B cell (primary cell): ENCODE data around the gene POU2F2. TPM values are rescaled to one million over a fixed set of nuclear protein-coding genes. Genes with fewer than 3 reads are reported as not detected.

Source experiments
- ATAC-seq: fragments of 200-7000 bp; cut with Tn5 transposase; one replicate; pipeline ENCODE4 v1.10.0; 2021; ENCODE audit warnings: low read depth, mild to moderate bottlenecking, moderate number of reproducible peaks, moderate library complexity
- CTCF ChIA-PET: fragments of 350-600 bp; sonication (Branson Sonifier 250); formaldehyde crosslinking; loops from one replicate; lab custom pipeline; 2021; ENCODE audit warnings: antibody characterized with exemption, inconsistent platforms; lab: Charles Lee
- POLR2A ChIA-PET: fragments of 350-600 bp; sonication (Branson Sonifier 250); formaldehyde crosslinking; loops from one replicate; lab custom pipeline; 2021; ENCODE audit warnings: antibody characterized with exemption; lab: Charles Lee
- DNase-seq: peaks from one replicate; pipeline ENCODE4 v3.0.0; 2013
- H2AFZ ChIP-seq: 2 replicates; pipeline ENCODE4 v1.6.1; 2012; ENCODE audit warnings: mild to moderate bottlenecking, low read depth, low read length; ENCODE audit not compliant: insufficient read depth, poor library complexity, severe bottlenecking
- H3K27ac ChIP-seq, 2 donors: 1 replicate in 1 of 2; 2 replicates in 1 of 2; pipeline ENCODE4 v1.5.1; 2012 to 2013; ENCODE audit warnings: low read length in 2 of 2, mild to moderate bottlenecking in 2 of 2, moderate library complexity in 1 of 2
- H3K27me3 ChIP-seq, 4 experiments: fragments of 200-600 bp in 1 of 4; sonication (generic) in 1 of 4; replicated peaks in 1 of 4; 1 replicate in 2 of 4; 2 replicates in 2 of 4; pipeline versions ENCODE4 v1.6.1 to v1.7.0; 2013 to 2016; ENCODE audit warnings: low read length in 3 of 4, mild to moderate bottlenecking in 2 of 4, mixed read lengths in 1 of 4, moderate library complexity in 1 of 4; ENCODE audit not compliant: insufficient read depth in 4 of 4, control insufficient read depth in 3 of 4; ENCODE audit errors: control extremely low read depth in 1 of 4
- H3K36me3 ChIP-seq, 2 experiments: replicated peaks in 1 of 2; 1 replicate in 1 of 2; 2 replicates in 1 of 2; pipeline versions ENCODE4 v1.6.1 to v1.7.1; 2013; ENCODE audit warnings: low read length in 1 of 2; ENCODE audit not compliant: insufficient read depth in 2 of 2, control insufficient read depth in 1 of 2; ENCODE audit errors: control extremely low read depth in 1 of 2, extremely low read depth in 1 of 2
- H3K4me1 ChIP-seq, 2 donors: fragments of 200-600 bp in 1 of 2; sonication (generic) in 1 of 2; 1 replicate in 1 of 2; 2 replicates in 1 of 2; pipeline versions ENCODE4 v1.5.1 to v1.6.1; 2013 to 2017; ENCODE audit warnings: low read length in 2 of 2; ENCODE audit not compliant: control insufficient read depth in 2 of 2, insufficient read depth in 2 of 2
- H3K4me2 ChIP-seq: replicated peaks from 2 replicates; pipeline ENCODE3; 2012; ENCODE audit warnings: mild to moderate bottlenecking, low read depth, low read length; ENCODE audit not compliant: poor library complexity, severe bottlenecking
- H3K4me3 ChIP-seq, 5 experiments: fragments of 200-600 bp in 1 of 5; sonication (generic) in 1 of 5; 1 replicate in 3 of 5; 2 replicates in 2 of 5; pipeline versions ENCODE4 v1.5.1 to v1.7.0; 2011 to 2016; ENCODE audit warnings: low read length in 4 of 5, mild to moderate bottlenecking in 4 of 5, low read depth in 2 of 5, control low read depth in 1 of 5, moderate library complexity in 1 of 5; ENCODE audit not compliant: insufficient read depth in 1 of 5; ENCODE audit errors: control extremely low read depth in 1 of 5, extremely low read depth in 1 of 5
- H3K79me2 ChIP-seq: fragments of 200-600 bp; sonication (generic); one replicate; pipeline ENCODE4 v1.6.0; 2016; ENCODE audit warnings: low read length; ENCODE audit not compliant: control insufficient read depth, insufficient read depth
- H3K9ac ChIP-seq: fragments of 200-600 bp; sonication (generic); 2 replicates; pipeline ENCODE4 v1.6.1; 2017; ENCODE audit warnings: mild to moderate bottlenecking, low read length, moderate library complexity
- H3K9me3 ChIP-seq, 3 donors: one replicate each; pipeline versions ENCODE4 v1.6.1 to v1.7.1; 2013; ENCODE audit warnings: low read length in 2 of 3; ENCODE audit not compliant: control insufficient read depth in 2 of 3, insufficient read depth in 1 of 3; ENCODE audit errors: control extremely low read depth in 1 of 3
- H4K20me1 ChIP-seq: 2 replicates; pipeline ENCODE4 v1.6.0; 2012; ENCODE audit warnings: mild to moderate bottlenecking, low read length; ENCODE audit not compliant: insufficient read depth, control insufficient read depth, poor library complexity, severe bottlenecking
- H3K27ac Mint-ChIP-seq: one replicate; pipeline ENCODE4 v1.8.0; 2021; ENCODE audit warnings: mixed read lengths
- H3K27me3 Mint-ChIP-seq: one replicate; pipeline ENCODE4 v1.8.0; 2021; ENCODE audit warnings: mixed read lengths
- H3K4me1 Mint-ChIP-seq: one replicate; pipeline ENCODE4 v1.8.0; 2021; ENCODE audit warnings: mixed read lengths
- H3K4me3 Mint-ChIP-seq: one replicate; pipeline ENCODE4 v1.8.0; 2021; ENCODE audit warnings: mixed read lengths
- H3K9me3 Mint-ChIP-seq: one replicate; pipeline ENCODE4 v1.8.0; 2022; ENCODE audit warnings: mixed read lengths; ENCODE audit not compliant: insufficient read depth
- EZH2 ChIP-seq: IDR thresholded peaks from 2 replicates; pipeline ENCODE4 v1.6.1; 2012; ENCODE audit warnings: borderline replicate concordance, low read depth, mild to moderate bottlenecking, moderate library complexity, low read length; ENCODE audit not compliant: insufficient read depth, poor library complexity, severe bottlenecking
- WGBS: methylation state at CpG from one replicate; pipeline ENCODE4 v1.1.5; 2013; ENCODE audit warnings: missing lambda C conversion rate; ENCODE audit not compliant: insufficient coverage; 5-methylcytosine and 5-hydroxymethylcytosine counted together
- intact Hi-C: fragments of 100-400 bp; cut with micrococcal nuclease; formaldehyde crosslinking; loops from one replicate; pipeline ENCODE4 v1.10.0; 2022
- polyA plus RNA-seq: library from polyadenylated mRNA; depleted of rRNA; stranded (reverse); fragments of >200 nt; gene quantifications from 2 replicates; pipeline ENCODE4 v1.2.3, GENCODE V29; 2012
- total RNA-seq, 2 donors: library from RNA; stranded (reverse); fragments of 120-200 nt in 1 of 2; gene quantifications; 1 replicate in 1 of 2; 2 replicates in 1 of 2; pipeline versions ENCODE4 v1.2.3 to v1.2.4, GENCODE V29; 2013 to 2022
- TF ChIP-seq, protein P1 (sequence below): fragments of 200-600 bp; IDR thresholded peaks from one replicate; pipeline ENCODE4 v1.8.0; 2022; ENCODE audit warnings: antibody characterized with exemption, mild to moderate bottlenecking

The POU2F2 gene
- total and polyA plus RNA-seq, 2 donors (not counting 1 experiment from before 2014, with no cell fraction given): 152 to 170 TPM

DNA sequence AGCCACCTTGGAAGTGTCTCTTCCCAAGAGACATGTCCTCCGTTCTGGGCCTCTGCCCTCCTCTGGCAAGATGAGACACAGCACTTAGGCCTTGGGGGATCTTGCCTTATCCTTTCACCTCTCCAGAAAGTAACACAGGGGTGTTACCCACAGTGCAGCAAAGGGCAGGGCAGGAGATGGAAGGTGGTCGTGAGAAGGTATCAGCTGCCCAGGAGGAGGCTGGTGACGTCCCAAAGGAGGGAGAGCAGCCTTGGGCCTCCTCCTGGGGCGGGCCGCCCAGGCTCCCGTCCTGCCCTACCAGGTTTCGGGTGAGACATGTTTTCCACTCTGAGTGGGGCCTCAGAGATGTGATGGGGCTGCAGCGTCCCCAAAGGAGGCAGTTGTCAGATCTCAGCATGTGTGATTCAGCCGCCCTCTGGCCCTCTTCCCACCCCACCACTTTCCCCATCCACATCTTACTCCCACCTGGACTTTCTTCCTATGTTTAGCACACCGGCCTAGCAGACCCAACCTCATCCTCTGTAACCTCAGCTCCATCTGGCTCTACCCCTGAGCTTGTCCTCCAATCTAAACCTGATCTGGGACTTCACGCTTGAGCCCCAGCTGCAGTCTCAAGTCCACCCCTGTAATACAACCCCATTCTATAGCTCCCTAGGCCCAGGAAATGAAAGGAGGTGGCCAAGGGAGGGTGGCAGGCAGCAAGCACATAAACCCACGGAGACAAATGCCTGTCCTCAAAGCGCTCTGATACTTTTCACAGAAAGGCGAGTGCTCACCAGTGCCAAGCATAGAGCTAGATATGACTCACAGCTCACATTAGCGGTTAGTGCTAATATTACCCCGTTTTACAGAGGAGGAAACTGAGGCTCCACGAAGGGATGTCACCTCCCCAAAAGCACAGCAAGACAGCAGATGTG, 9.3 kb downstream of the POU2F2 start:
- H3K4me2 ChIP-seq: peak overlapping the region; percentile 90
- no peaks in the 10 kb centered on the region for H3K9me3 ChIP-seq
- no peak overlapping the region for H2AFZ ChIP-seq
- 42% methylated on average over 10 of the region's 17 CpGs for WGBS
- peaks cover 62% of the 10 kb centered on the region for H3K79me2 ChIP-seq
- POLR2A ChIA-PET: interaction anchor here (0.9 to 3.7 kb wide), 4 partner anchors 8 to 14 kb away, joined by 3 to 36 read pairs (median 4); partner anchors contain the start of gene POU2F2
- no peaks in the 10 kb centered on the region for H3K9me3 Mint-ChIP-seq
- no peak for TF ChIP-seq EZH2
- TF ChIP-seq, protein P1, sequence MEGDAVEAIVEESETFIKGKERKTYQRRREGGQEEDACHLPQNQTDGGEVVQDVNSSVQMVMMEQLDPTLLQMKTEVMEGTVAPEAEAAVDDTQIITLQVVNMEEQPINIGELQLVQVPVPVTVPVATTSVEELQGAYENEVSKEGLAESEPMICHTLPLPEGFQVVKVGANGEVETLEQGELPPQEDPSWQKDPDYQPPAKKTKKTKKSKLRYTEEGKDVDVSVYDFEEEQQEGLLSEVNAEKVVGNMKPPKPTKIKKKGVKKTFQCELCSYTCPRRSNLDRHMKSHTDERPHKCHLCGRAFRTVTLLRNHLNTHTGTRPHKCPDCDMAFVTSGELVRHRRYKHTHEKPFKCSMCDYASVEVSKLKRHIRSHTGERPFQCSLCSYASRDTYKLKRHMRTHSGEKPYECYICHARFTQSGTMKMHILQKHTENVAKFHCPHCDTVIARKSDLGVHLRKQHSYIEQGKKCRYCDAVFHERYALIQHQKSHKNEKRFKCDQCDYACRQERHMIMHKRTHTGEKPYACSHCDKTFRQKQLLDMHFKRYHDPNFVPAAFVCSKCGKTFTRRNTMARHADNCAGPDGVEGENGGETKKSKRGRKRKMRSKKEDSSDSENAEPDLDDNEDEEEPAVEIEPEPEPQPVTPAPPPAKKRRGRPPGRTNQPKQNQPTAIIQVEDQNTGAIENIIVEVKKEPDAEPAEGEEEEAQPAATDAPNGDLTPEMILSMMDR: no peak
- intact Hi-C loops: loop anchor here (1.0 kb wide), 2 partner anchors 9 kb away; partner anchors contain the start of gene POU2F2
- H3K27me3 Mint-ChIP-seq: no peaks in the 10 kb centered on the region
- peak overlapping the region; percentile 87 for H3K4me3 Mint-ChIP-seq
- DNase-seq (no peak), ATAC-seq (peak; percentile 45)
- peaks cover 0 to 64% of the 10 kb centered on the region in 2 experiments for H3K36me3 ChIP-seq
- H3K9ac ChIP-seq: peak overlapping the region; percentile 61
- H3K27ac ChIP-seq: peak overlapping the region; percentile 93 to 96
- H3K4me1 Mint-ChIP-seq: peaks cover 87% of the 10 kb centered on the region
- H3K4me3 ChIP-seq: peak overlapping the region in 4 of 5 experiments; percentile 30 to 62 (median 45)
- H4K20me1 ChIP-seq: peaks cover 27% of the 10 kb centered on the region
- H3K27me3 ChIP-seq: no peaks in the 10 kb centered on the region
- peaks cover 87 to 100% of the 10 kb centered on the region in 2 donors for H3K4me1 ChIP-seq
- CTCF ChIA-PET: interaction anchor here (0.9 to 19.4 kb wide), 11 partner anchors 11 to 316 kb away, joined by 3 to 419 read pairs (median 4); partner anchors contain the start of gene POU2F2
- peak overlapping the region; percentile 96 for H3K27ac Mint-ChIP-seq
